H9 (cell line): ENCODE results near the gene LCE5A. TPM values are rescaled to one million over a fixed set of nuclear protein-coding genes. Genes with fewer than 3 reads are reported as not detected.

ENCODE experiments used
- DNase-seq: peaks from one replicate; pipeline ENCODE4 v3.0.0-alpha.2; 2017
- H2AFZ ChIP-seq: one replicate; pipeline ENCODE4 v1.6.1; 2013; ENCODE audit warnings: mild to moderate bottlenecking, low read length, control low read depth, moderate library complexity
- H2AK5ac ChIP-seq: 2 replicates; pipeline ENCODE4 v1.6.1; 2013; ENCODE audit warnings: low read length, control low read depth, mixed read lengths; ENCODE audit not compliant: insufficient read length
- H2BK120ac ChIP-seq: one replicate; pipeline ENCODE4 v1.6.1; 2013; ENCODE audit warnings: low read depth, mild to moderate bottlenecking, low read length, control low read depth, inconsistent platforms; ENCODE audit not compliant: poor library complexity, severe bottlenecking
- H2BK12ac ChIP-seq: 2 replicates; pipeline ENCODE4 v1.6.1; 2013; ENCODE audit warnings: low read length, control low read depth, mixed read lengths, low read depth; ENCODE audit not compliant: insufficient read length
- H2BK15ac ChIP-seq: 2 replicates; pipeline ENCODE4 v1.6.1; 2013; ENCODE audit warnings: low read depth, low read length, control low read depth
- H2BK20ac ChIP-seq: one replicate; pipeline ENCODE4 v1.6.1; 2013; ENCODE audit warnings: low read depth, mild to moderate bottlenecking, low read length, control low read depth, inconsistent platforms; ENCODE audit not compliant: poor library complexity, severe bottlenecking
- H2BK5ac ChIP-seq: 2 replicates; pipeline ENCODE4 v1.6.1; 2013; ENCODE audit warnings: low read length, control low read depth, mixed read lengths; ENCODE audit not compliant: insufficient read length
- H3K14ac ChIP-seq: 2 replicates; pipeline ENCODE4 v1.6.1; 2013; ENCODE audit warnings: low read length, control low read depth; ENCODE audit not compliant: insufficient read depth
- H3K18ac ChIP-seq: 2 replicates; pipeline ENCODE4 v1.6.1; 2013; ENCODE audit warnings: low read depth, mild to moderate bottlenecking, mixed read lengths, low read length, control low read depth; ENCODE audit not compliant: insufficient read length
- H3K23ac ChIP-seq: 2 replicates; pipeline ENCODE4 v1.6.1; 2013; ENCODE audit warnings: low read length, control low read depth, mixed read lengths, low read depth; ENCODE audit not compliant: insufficient read length
- H3K23me2 ChIP-seq: 2 replicates; pipeline ENCODE4 v1.6.1; 2013; ENCODE audit warnings: low read depth, mild to moderate bottlenecking, mixed read lengths, low read length, control low read depth; ENCODE audit not compliant: insufficient read length, poor library complexity, severe bottlenecking
- H3K27ac ChIP-seq: 2 replicates; pipeline ENCODE4 v1.5.1; 2013; ENCODE audit warnings: low read length, control low read depth, mixed read lengths, low read depth; ENCODE audit not compliant: insufficient read length
- H3K27me3 ChIP-seq: 2 replicates; pipeline ENCODE4 v1.6.1; 2013; ENCODE audit warnings: low read length, control low read depth, inconsistent platforms; ENCODE audit not compliant: insufficient read depth
- H3K4ac ChIP-seq: 2 replicates; pipeline ENCODE4 v1.6.1; 2013; ENCODE audit warnings: low read depth, mild to moderate bottlenecking, control low read depth, inconsistent platforms, low read length, moderate library complexity
- H3K4me1 ChIP-seq: 2 replicates; pipeline ENCODE4 v1.6.1; 2013; ENCODE audit warnings: low read length, control low read depth, inconsistent platforms; ENCODE audit not compliant: insufficient read depth
- H3K4me2 ChIP-seq: 2 replicates; pipeline ENCODE4 v1.6.1; 2013; ENCODE audit warnings: low read length, control low read depth, mixed read lengths; ENCODE audit not compliant: insufficient read length, insufficient read depth
- H3K56ac ChIP-seq: 2 replicates; pipeline ENCODE4 v1.6.1; 2013; ENCODE audit warnings: low read depth, mild to moderate bottlenecking, mixed read lengths, low read length, control low read depth; ENCODE audit not compliant: insufficient read length
- H3K79me1 ChIP-seq: 2 replicates; pipeline ENCODE4 v1.6.1; 2013; ENCODE audit warnings: low read depth, mild to moderate bottlenecking, moderate library complexity, low read length, control low read depth, inconsistent platforms; ENCODE audit not compliant: insufficient read depth, poor library complexity, severe bottlenecking
- H3K79me2 ChIP-seq: 2 replicates; pipeline ENCODE4 v1.6.1; 2013; ENCODE audit warnings: low read length, control low read depth, inconsistent platforms; ENCODE audit not compliant: insufficient read depth
- H3K9ac ChIP-seq: 2 replicates; pipeline ENCODE4 v1.6.1; 2013; ENCODE audit warnings: low read length, control low read depth, mixed read lengths; ENCODE audit not compliant: insufficient read length; ENCODE audit errors: extremely low read depth
- H3K9me3 ChIP-seq: one replicate; pipeline ENCODE4 v1.6.1; 2013; ENCODE audit warnings: low read depth, low read length, inconsistent platforms; ENCODE audit not compliant: control insufficient read depth
- H3T11ph ChIP-seq: one replicate; pipeline ENCODE4 v1.6.1; 2013; ENCODE audit warnings: mild to moderate bottlenecking, low read length, control low read depth, inconsistent platforms
- H4K20me1 ChIP-seq: one replicate; pipeline ENCODE4 v1.6.1; 2013; ENCODE audit not compliant: control insufficient read depth, insufficient read length, insufficient read depth
- H4K5ac ChIP-seq: 2 replicates; pipeline ENCODE4 v1.6.1; 2013; ENCODE audit warnings: low read depth, mild to moderate bottlenecking, mixed read lengths, low read length, control low read depth; ENCODE audit not compliant: insufficient read length
- H4K8ac ChIP-seq: replicated peaks from 2 replicates; pipeline ENCODE4 v1.6.1; 2013; ENCODE audit warnings: low read length, control low read depth, mixed read lengths, low read depth; ENCODE audit not compliant: insufficient read length
- H4K91ac ChIP-seq: 2 replicates; pipeline ENCODE4 v1.6.1; 2013; ENCODE audit warnings: low read depth, mild to moderate bottlenecking, moderate library complexity, mixed read lengths, low read length, control low read depth; ENCODE audit not compliant: insufficient read length
- H3K27ac Mint-ChIP-seq, 3 experiments: 2 replicates in 2 of 3; 3 replicates in 1 of 3; pipeline ENCODE4 v1.8.0; 2020 to 2021; ENCODE audit warnings: mixed read lengths in 3 of 3, mild to moderate bottlenecking in 1 of 3, moderate library complexity in 1 of 3
- H3K27me3 Mint-ChIP-seq: 2 replicates; pipeline ENCODE4 v1.8.0; 2021; ENCODE audit warnings: low read depth, mild to moderate bottlenecking, moderate library complexity, mixed read lengths
- H3K36me3 Mint-ChIP-seq, 3 experiments: 2 replicates in 2 of 3; 3 replicates in 1 of 3; pipeline ENCODE4 v1.8.0; 2020 to 2021; ENCODE audit warnings: low read depth in 3 of 3, mixed read lengths in 3 of 3; ENCODE audit not compliant: insufficient read depth in 1 of 3
- H3K4me1 Mint-ChIP-seq, 2 experiments: 2 replicates each; pipeline ENCODE4 v1.8.0; 2020; ENCODE audit warnings: mixed read lengths in 2 of 2
- H3K4me3 Mint-ChIP-seq, 2 experiments: 2 replicates in 1 of 2; 3 replicates in 1 of 2; pipeline ENCODE4 v1.8.0; 2020 to 2021; ENCODE audit warnings: mild to moderate bottlenecking in 2 of 2, mixed read lengths in 2 of 2, moderate library complexity in 1 of 2
- H3K9me3 Mint-ChIP-seq, 2 experiments: 2 replicates in 1 of 2; 3 replicates in 1 of 2; pipeline ENCODE4 v1.8.0; 2020; ENCODE audit warnings: mild to moderate bottlenecking in 2 of 2, mixed read lengths in 2 of 2, moderate library complexity in 1 of 2
- CTCF ChIP-seq: fragments of 200-600 bp; sonication (generic); conservative IDR thresholded peaks from 3 replicates; pipeline ENCODE4 v1.8.0; 2021; ENCODE audit warnings: antibody characterized with exemption, mild to moderate bottlenecking
- WGBS: extraction: QIAGEN DNeasy Blood & Tissue Kit; methylation state at CpG from one replicate; pipeline ENCODE4 v1.1.7; 2013; ENCODE audit warnings: missing lambda C conversion rate, low lambda C conversion rate, mixed read lengths; ENCODE audit not compliant: insufficient read length; ENCODE audit errors: extremely low coverage; 5-methylcytosine and 5-hydroxymethylcytosine counted together
- total RNA-seq: library from RNA; stranded (reverse); gene quantifications from 2 replicates; pipeline ENCODE4 v1.2.1, GENCODE V29; 2021

LCE5A gene
- total RNA-seq, 1 experiment from 2014 or later = not detected

GRCh38 chr1:152533327-152533938 lies 22.8 kb downstream of the LCE5A start:
- no peak for DNase-seq
- Histone ChIP-seq H3K14ac (no peak overlapping the region), H4K91ac (no peak overlapping the region), H3K18ac (no peak overlapping the region), H2AK5ac (no peak overlapping the region), H2AFZ (no peak overlapping the region), H4K5ac (no peak overlapping the region), H3K4me2 (no peak overlapping the region), H3K4ac (no peak overlapping the region), H3K79me2 (no peaks in the 10 kb centered on the region), H3T11ph (no peak overlapping the region), H3K9ac (no peak overlapping the region), H2BK15ac (no peak overlapping the region), H3K9me3 (peaks cover 75% of the 10 kb centered on the region), H3K23ac (no peak overlapping the region), H2BK120ac (no peak overlapping the region), H3K4me1 (no peaks in the 10 kb centered on the region), H3K23me2 (no peaks in the 10 kb centered on the region), H4K20me1 (no peaks in the 10 kb centered on the region), H2BK5ac (no peak overlapping the region), H2BK20ac (no peak overlapping the region), H4K8ac (no peak overlapping the region), H2BK12ac (no peak overlapping the region), H3K79me1 (no peaks in the 10 kb centered on the region), H3K56ac (no peak overlapping the region), H3K27me3 (no peaks in the 10 kb centered on the region), H3K27ac (no peak overlapping the region)
- Mint-ChIP-seq H3K4me3 (no peak overlapping the region), H3K27me3 (peaks cover 2% of the 10 kb centered on the region; the same call in 1 of the 2 replicates), H3K9me3 (peaks cover 94 to 95% of the 10 kb centered on the region in 2 experiments), H3K4me1 (no peaks in the 10 kb centered on the region), H3K27ac (no peak overlapping the region), H3K36me3 (peaks cover 15 to 48% (median 17%) of the 10 kb centered on the region in 3 experiments)
- peak; percentile 40; the same call in 2 of the 3 replicates for TF ChIP-seq CTCF
- no CpG with 5 or more reads among the region's 7 CpGs for WGBS
